Adrenal gland (tissue), 12 donors: Measurements from ENCODE around the gene RFLNA. TPM values are rescaled to one million over a fixed set of nuclear protein-coding genes. Genes with fewer than 3 reads are reported as not detected.

Experiments used
- DNase-seq, 7 donors: peaks; one replicate each; pipeline ENCODE4 v3.0.0-alpha.2; 2019 to 2020
- H3K27ac ChIP-seq, 5 donors: fragments of 200-600 bp; sonication (generic) in 4 of 5; 1 replicate in 3 of 5; 2 replicates in 2 of 5; pipeline versions ENCODE4 v1.5.1 to v1.8.0; 2016 to 2020; ENCODE audit warnings: mild to moderate bottlenecking in 1 of 5
- H3K27me3 ChIP-seq: fragments of 200-600 bp; 2 replicates; pipeline ENCODE4 v1.8.0; 2021
- H3K36me3 ChIP-seq, 2 donors: fragments of 200-600 bp; replicated peaks in 1 of 2; 1 replicate in 1 of 2; 2 replicates in 1 of 2; pipeline versions ENCODE4 v1.5.1 to v1.8.0; 2018 to 2022
- H3K4me1 ChIP-seq, 2 donors: fragments of 200-600 bp; replicated peaks in 1 of 2; 1 replicate in 1 of 2; 2 replicates in 1 of 2; pipeline versions ENCODE4 v1.5.1 to v1.8.0; 2018 to 2021
- H3K4me3 ChIP-seq, 4 donors: fragments of 200-600 bp; sonication (generic) in 3 of 4; one replicate each; pipeline ENCODE4 v1.5.1; 2016 to 2018
- H3K9me3 ChIP-seq, 3 donors: fragments of 200-600 bp; sonication (generic) in 1 of 3; replicated peaks in 1 of 3; 1 replicate in 2 of 3; 2 replicates in 1 of 3; pipeline versions ENCODE4 v1.5.1 to v1.8.0; 2016 to 2021
- CTCF ChIP-seq, 6 experiments: fragments of 450-650 bp in 4 of 6; fragments of 200-600 bp in 2 of 6; sonication (generic) in 1 of 6; IDR thresholded peaks; 1 replicate in 5 of 6; 2 replicates in 1 of 6; pipeline versions ENCODE4 v1.5.1 to v1.8.0; 2016 to 2021; ENCODE audit warnings: antibody characterized with exemption in 6 of 6, mild to moderate bottlenecking in 2 of 6, moderate library complexity in 1 of 6
- POLR2A ChIP-seq, 2 donors: fragments of 450-650 bp; IDR thresholded peaks; one replicate each; pipeline ENCODE4 v1.6.1; 2017; ENCODE audit warnings: antibody characterized with exemption in 2 of 2, mild to moderate bottlenecking in 2 of 2, moderate library complexity in 1 of 2
- WGBS, 4 donors: extraction: QIAGEN DNeasy Blood & Tissue Kit in 2 of 4; methylation state at CpG; one replicate each; pipeline versions ENCODE4 v1.1.5 to v1.1.7; 2013 to 2017; 5-methylcytosine and 5-hydroxymethylcytosine counted together
- intact Hi-C, 2 donors: fragments of 100-400 bp; cut with DNase I; formaldehyde crosslinking; loops; one replicate each; pipeline versions ENCODE4 v1.14.1 to v1.15.0; 2022 to 2023
- polyA plus RNA-seq, 3 donors: library from polyadenylated mRNA; stranded (reverse); fragments of 200-250 nt in 2 of 3; fragments of 350-450 nt in 1 of 3; fragmentation: Illumina TruSeq in 1 of 3; extraction: RNeasy Lipid Tissue Mini Kit (QIAGEN cat#74804) in 1 of 3; gene quantifications; one replicate each; pipeline ENCODE4 v1.2.3, GENCODE V29; 2013 to 2014
- total RNA-seq, 9 donors: library from RNA; depleted of rRNA in 4 of 9; stranded (reverse); fragments of >200 nt in 4 of 9; fragments of 120-200 nt in 1 of 9; fragmentation: NEBNext Ultra II Directional in 1 of 9; extraction: Animal tissue kit (Norgen Biotek cat#: 25700) in 1 of 9; gene quantifications; one replicate each; pipeline versions ENCODE4 v1.1.0 to v1.2.4, GENCODE V29; 2013 to 2023
- donor health status: healthy with polysubstance abuse.
- donor health status: Bipolar disorder and iron deficiency.
- donor health status: DM: yes; HTN: yes; CAD: no.
- donor health status: DM: no; HTN: no; CAD: no.
- donor health status: DM: no; HTN: no; CAD: no.
- donor health status: DM: yes; HTN: yes; CAD: no.

Gene RFLNA
- total and polyA plus RNA-seq, 12 donors, result 0.38 to 3.9 (median 1.4) TPM; not detected in 1

GRCh38 chr12:124357616-124358015 is 62.7 kb downstream of the RFLNA start:
- H3K4me3 ChIP-seq, result no peak overlapping the region
- H3K27me3 ChIP-seq, result no peaks in the 10 kb centered on the region
- intact Hi-C loops, result no loop called here
- peak overlapping the region in 1 of 5 donors; percentile 4 for H3K27ac ChIP-seq
- TF ChIP-seq POLR2A (IDR thresholded peaks at IDR 0.05) (no peak), CTCF (IDR thresholded peaks at IDR 0.05) (no peak)
- H3K9me3 ChIP-seq, result no peaks in the 10 kb centered on the region
- H3K36me3 ChIP-seq, result peaks cover 0 to 82% of the 10 kb centered on the region in 2 donors
- WGBS, 4 donors, result 85 to 94% (median 88%) methylated on average over 15 of the region's 15 CpGs
- peaks cover 25 to 43% of the 10 kb centered on the region in 2 donors for H3K4me1 ChIP-seq
- DNase-seq, result no peak

- Histone ChIP-seq H3K4me3 (no peak overlapping the region), H3K9me3 (no peaks in the 10 kb centered on the region), H3K27ac (peak overlapping the region in 1 of 5 donors; percentile 87), H3K36me3 (peaks cover 0 to 79% of the 10 kb centered on the region in 2 donors), H3K4me1 (peaks cover 25 to 34% of the 10 kb centered on the region in 2 donors), H3K27me3 (no peaks in the 10 kb centered on the region)
- intact Hi-C loops, result no loop called here
- WGBS, 4 donors, result 89 to 95% (median 94%) methylated on average over 5 to 11 of the region's 11 CpGs
- TF ChIP-seq CTCF (IDR thresholded peaks at IDR 0.05) (no peak), POLR2A (IDR thresholded peaks at IDR 0.05) (no peak)
- no peak for DNase-seq
Measured at GRCh38 chr12:124358572-124358971, 63.7 kb downstream of the RFLNA start.

GRCh38 chr12:124359671-124360581 is 65.0 kb downstream of the RFLNA start:
- H3K27ac ChIP-seq, result peak overlapping the region in 4 of 5 donors; percentile 49 to 87 (median 69)
- peaks cover 0 to 73% of the 10 kb centered on the region in 2 donors for H3K36me3 ChIP-seq
- no peaks in the 10 kb centered on the region for H3K9me3 ChIP-seq
- peaks cover 25 to 41% of the 10 kb centered on the region in 2 donors for H3K4me1 ChIP-seq
- intact Hi-C loops, result no loop called here
- TF ChIP-seq CTCF (IDR thresholded peaks at IDR 0.05), result peak in 1 of 6 experiments; percentile 7
- TF ChIP-seq POLR2A (IDR thresholded peaks at IDR 0.05), result peak in 1 of 2 donors; percentile 11
- 32 to 58% (median 38%) methylated on average over 13 to 37 of the region's 37 CpGs for WGBS, 4 donors
- H3K4me3 ChIP-seq, result no peak overlapping the region
- H3K27me3 ChIP-seq, result no peaks in the 10 kb centered on the region
- peak in 6 of 7 donors; percentile 72 to 88 (median 80) for DNase-seq

GRCh38 chr12:124361074-124361970 is 66.4 kb downstream of the RFLNA start:
- H3K27ac ChIP-seq, result peak overlapping the region in 4 of 5 donors; percentile 26 to 87 (median 69)
- TF ChIP-seq CTCF (IDR thresholded peaks at IDR 0.05) (no peak), POLR2A (IDR thresholded peaks at IDR 0.05) (no peak)
- H3K4me3 ChIP-seq, result no peak overlapping the region
- H3K27me3 ChIP-seq, result no peaks in the 10 kb centered on the region
- WGBS, 4 donors, result 50 to 61% (median 56%) methylated on average over 13 to 21 of the region's 21 CpGs
- peaks cover 25 to 41% of the 10 kb centered on the region in 2 donors for H3K4me1 ChIP-seq
- H3K9me3 ChIP-seq, result no peaks in the 10 kb centered on the region
- peak in 6 of 7 donors; percentile 76 to 84 (median 82) for DNase-seq
- intact Hi-C loops, result no loop called here
- H3K36me3 ChIP-seq, result peaks cover 0 to 66% of the 10 kb centered on the region in 2 donors
